DOHH2 (cell line): ENCODE measurements around the gene ELP1.
A peak's percentile ranks its signal among the peaks of the same experiment; 100 is the strongest.

ENCODE experiments used
- H3F3A ChIP-seq: fragments of 200-600 bp; sonication (generic), shearing (Covaris generic); 2 replicates; pipeline ENCODE4 v1.6.0; 2016; ENCODE audit warnings: antibody characterized with exemption, mild to moderate bottlenecking; ENCODE audit not compliant: control insufficient read depth, insufficient read depth
- H3K27ac ChIP-seq: fragments of 200-600 bp; sonication (generic); 2 replicates; pipeline ENCODE4 v1.5.1; 2014; ENCODE audit warnings: low read depth, mild to moderate bottlenecking, low read length, moderate library complexity
- H3K27me3 ChIP-seq: fragments of 200-600 bp; sonication (generic); 2 replicates; pipeline ENCODE4 v1.6.1; 2014; ENCODE audit warnings: mild to moderate bottlenecking, low read length, mixed read lengths; ENCODE audit not compliant: control insufficient read depth
- H3K36me3 ChIP-seq: fragments of 200-600 bp; sonication (generic); 2 replicates; pipeline ENCODE4 v1.6.1; 2014; ENCODE audit warnings: mild to moderate bottlenecking, low read length, moderate library complexity, mixed read lengths; ENCODE audit not compliant: control insufficient read depth
- H3K4me1 ChIP-seq: fragments of 200-600 bp; sonication (generic); 2 replicates; pipeline ENCODE4 v1.6.1; 2014; ENCODE audit warnings: mild to moderate bottlenecking, low read length, mixed read lengths; ENCODE audit not compliant: control insufficient read depth
- H3K4me2 ChIP-seq: fragments of 200-600 bp; sonication (generic); 2 replicates; pipeline ENCODE4 v1.6.0; 2014; ENCODE audit warnings: mild to moderate bottlenecking, low read length, moderate library complexity
- H3K4me3 ChIP-seq: fragments of 200-600 bp; sonication (generic); 2 replicates; pipeline ENCODE4 v1.5.1; 2014; ENCODE audit warnings: mild to moderate bottlenecking, low read length, mixed read lengths
- H3K79me2 ChIP-seq: fragments of 200-600 bp; sonication (generic); 2 replicates; pipeline ENCODE4 v1.6.1; 2014; ENCODE audit warnings: mild to moderate bottlenecking, low read length, mixed read lengths; ENCODE audit not compliant: control insufficient read depth
- H3K9me2 ChIP-seq: fragments of 200-600 bp; sonication (generic); replicated peaks from 2 replicates; pipeline ENCODE4 v1.6.1; 2014; ENCODE audit warnings: mild to moderate bottlenecking, low read length, mixed read lengths; ENCODE audit not compliant: control insufficient read depth
- H3K9me3 ChIP-seq: fragments of 200-600 bp; sonication (generic); 2 replicates; pipeline ENCODE4 v1.6.1; 2014; ENCODE audit warnings: antibody characterized with exemption, low read length, mixed read lengths; ENCODE audit not compliant: control insufficient read depth, insufficient read depth
- H4K20me1 ChIP-seq: fragments of 200-600 bp; sonication (generic); 2 replicates; pipeline ENCODE4 v1.6.0; 2014; ENCODE audit warnings: low read depth, mild to moderate bottlenecking, antibody characterized with exemption, low read length, moderate library complexity; ENCODE audit not compliant: control insufficient read depth, insufficient read depth
- EZH2phosphoT487 ChIP-seq: fragments of 200-600 bp; sonication (generic); IDR thresholded peaks from 2 replicates; pipeline ENCODE4 v1.6.1; 2017; ENCODE audit warnings: borderline replicate concordance, mild to moderate bottlenecking, antibody characterized with exemption, low read length, moderate library complexity, mixed read lengths
- TF ChIP-seq, protein P1 (sequence below): fragments of 200-600 bp; sonication (generic); IDR thresholded peaks from one replicate; pipeline ENCODE4 v1.5.1; 2014; ENCODE audit warnings: antibody characterized with exemption, mild to moderate bottlenecking, low read depth, low read length; ENCODE audit not compliant: poor library complexity, severe bottlenecking

The ELP1 gene

DNA sequence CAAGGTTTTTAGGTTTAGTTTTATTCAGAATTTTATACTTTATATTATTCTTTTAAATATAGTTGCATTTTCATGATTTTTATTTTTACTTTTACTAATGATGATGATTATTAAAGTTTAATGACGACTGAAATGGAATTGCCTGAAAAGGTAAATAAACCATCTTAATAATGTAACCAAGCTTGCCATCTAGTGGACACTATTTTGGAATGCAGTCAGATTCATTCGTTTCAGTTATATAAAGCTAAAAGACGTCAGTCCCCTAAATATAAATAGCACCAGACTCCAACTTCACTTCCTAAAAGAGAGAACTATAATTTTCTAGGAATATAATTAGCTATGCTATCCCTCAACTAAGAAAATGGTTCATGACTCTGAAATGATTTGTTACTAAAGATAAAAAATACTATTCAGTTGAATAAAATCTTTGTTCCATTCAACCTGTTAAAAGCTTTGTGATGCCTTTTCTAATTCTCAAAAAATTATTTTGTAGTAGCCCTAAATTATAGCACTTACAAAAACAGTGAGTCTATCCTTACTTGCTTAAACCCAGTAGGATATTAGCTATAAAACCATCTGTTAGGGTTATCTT is 20.2 kb upstream of the ELP1 start:
- no peaks in the 10 kb centered on the region for H3K9me3 ChIP-seq
- TF ChIP-seq, protein P1, sequence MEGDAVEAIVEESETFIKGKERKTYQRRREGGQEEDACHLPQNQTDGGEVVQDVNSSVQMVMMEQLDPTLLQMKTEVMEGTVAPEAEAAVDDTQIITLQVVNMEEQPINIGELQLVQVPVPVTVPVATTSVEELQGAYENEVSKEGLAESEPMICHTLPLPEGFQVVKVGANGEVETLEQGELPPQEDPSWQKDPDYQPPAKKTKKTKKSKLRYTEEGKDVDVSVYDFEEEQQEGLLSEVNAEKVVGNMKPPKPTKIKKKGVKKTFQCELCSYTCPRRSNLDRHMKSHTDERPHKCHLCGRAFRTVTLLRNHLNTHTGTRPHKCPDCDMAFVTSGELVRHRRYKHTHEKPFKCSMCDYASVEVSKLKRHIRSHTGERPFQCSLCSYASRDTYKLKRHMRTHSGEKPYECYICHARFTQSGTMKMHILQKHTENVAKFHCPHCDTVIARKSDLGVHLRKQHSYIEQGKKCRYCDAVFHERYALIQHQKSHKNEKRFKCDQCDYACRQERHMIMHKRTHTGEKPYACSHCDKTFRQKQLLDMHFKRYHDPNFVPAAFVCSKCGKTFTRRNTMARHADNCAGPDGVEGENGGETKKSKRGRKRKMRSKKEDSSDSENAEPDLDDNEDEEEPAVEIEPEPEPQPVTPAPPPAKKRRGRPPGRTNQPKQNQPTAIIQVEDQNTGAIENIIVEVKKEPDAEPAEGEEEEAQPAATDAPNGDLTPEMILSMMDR = peak; percentile 58
- TF ChIP-seq EZH2phosphoT487 = no peak
- no peak overlapping the region for H3K4me2 ChIP-seq
- no peak overlapping the region for H3K27ac ChIP-seq
- no peaks in the 10 kb centered on the region for H3K9me2 ChIP-seq
- no peaks in the 10 kb centered on the region; the same call in 1 of the 2 replicates for H3K36me3 ChIP-seq
- no peaks in the 10 kb centered on the region for H4K20me1 ChIP-seq
- H3K79me2 ChIP-seq = no peaks in the 10 kb centered on the region
- H3F3A ChIP-seq = 0 out of 2 replicates have a peak, but pooled peaks cover 2% of the 10 kb centered on the region
- H3K27me3 ChIP-seq = no peaks in the 10 kb centered on the region
- peaks cover 6% of the 10 kb centered on the region for H3K4me1 ChIP-seq
- no peak overlapping the region for H3K4me3 ChIP-seq

DNA sequence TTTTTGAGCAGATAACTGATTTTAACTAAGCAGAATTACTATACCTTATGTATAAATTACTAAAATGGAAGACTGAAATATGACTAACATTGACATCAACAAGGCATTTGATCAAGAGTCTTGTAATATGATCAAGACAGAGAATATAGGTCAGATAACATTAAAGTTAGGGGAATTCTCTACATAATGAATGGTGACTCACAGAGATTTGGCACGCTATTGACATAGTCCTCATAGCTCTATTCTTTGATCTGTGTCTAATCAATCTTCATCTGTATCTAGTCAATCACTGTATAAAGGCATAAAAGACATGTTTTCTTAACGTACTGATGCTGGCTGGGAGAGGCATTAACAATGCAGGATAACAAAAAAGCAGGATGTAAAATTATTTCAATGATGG is 17.7 kb upstream of the ELP1 start:
- Histone ChIP-seq H3K79me2 (no peaks in the 10 kb centered on the region), H4K20me1 (no peaks in the 10 kb centered on the region), H3K4me2 (no peak overlapping the region), H3K4me1 (peaks cover 6% of the 10 kb centered on the region), H3K4me3 (no peak overlapping the region), H3K27ac (no peak overlapping the region), H3K9me3 (no peaks in the 10 kb centered on the region), H3F3A (0 out of 2 replicates have a peak, but pooled peaks cover 2% of the 10 kb centered on the region), H3K27me3 (no peaks in the 10 kb centered on the region), H3K36me3 (no peaks in the 10 kb centered on the region; the same call in 1 of the 2 replicates), H3K9me2 (no peaks in the 10 kb centered on the region)
- TF ChIP-seq, protein P1 = no peak
- TF ChIP-seq EZH2phosphoT487 = no peak

DNA sequence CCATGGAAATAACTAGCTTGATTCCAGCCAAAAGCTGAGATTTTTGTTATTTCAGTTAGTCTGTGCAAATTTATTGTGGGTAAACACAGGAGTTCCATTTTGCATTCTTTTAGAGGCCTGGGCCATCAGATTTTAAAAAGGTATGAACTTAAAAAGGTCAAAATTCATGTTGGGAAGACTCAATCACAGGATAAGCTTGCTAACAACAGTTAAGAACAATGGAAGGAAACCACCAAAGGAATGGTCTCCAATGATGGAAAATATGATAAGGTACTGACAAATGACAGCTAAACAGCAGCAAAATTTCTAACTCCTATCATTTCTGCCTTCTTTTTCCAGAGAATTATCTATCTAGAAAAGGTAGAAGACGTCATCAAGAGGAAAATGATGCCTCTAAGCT is 16.2 kb upstream of the ELP1 start:
- Histone ChIP-seq H3K79me2 (no peaks in the 10 kb centered on the region), H3K4me1 (peaks cover 6% of the 10 kb centered on the region)
- TF ChIP-seq, protein P1 = no peak
- no peak for TF ChIP-seq EZH2phosphoT487

More for the DNA sequence above, 16.2 kb upstream of the ELP1 start:
- Histone ChIP-seq H3K9me3 (no peaks in the 10 kb centered on the region), H3K4me3 (no peak overlapping the region), H4K20me1 (no peaks in the 10 kb centered on the region), H3K36me3 (no peaks in the 10 kb centered on the region; the same call in 1 of the 2 replicates), H3K27me3 (no peaks in the 10 kb centered on the region), H3F3A (0 out of 2 replicates have a peak, but pooled peaks cover 2% of the 10 kb centered on the region), H3K27ac (no peak overlapping the region), H3K9me2 (no peaks in the 10 kb centered on the region), H3K4me2 (no peak overlapping the region)
